NCI-H748 (cell line): ENCODE data around the gene SLC25A47.

Experiments
- DNase-seq: peaks from one replicate; lab custom pipeline; 2025; ENCODE audit not compliant: unreplicated experiment; lab: John Stamatoyannopoulos, UW

Gene SLC25A47

DNA sequence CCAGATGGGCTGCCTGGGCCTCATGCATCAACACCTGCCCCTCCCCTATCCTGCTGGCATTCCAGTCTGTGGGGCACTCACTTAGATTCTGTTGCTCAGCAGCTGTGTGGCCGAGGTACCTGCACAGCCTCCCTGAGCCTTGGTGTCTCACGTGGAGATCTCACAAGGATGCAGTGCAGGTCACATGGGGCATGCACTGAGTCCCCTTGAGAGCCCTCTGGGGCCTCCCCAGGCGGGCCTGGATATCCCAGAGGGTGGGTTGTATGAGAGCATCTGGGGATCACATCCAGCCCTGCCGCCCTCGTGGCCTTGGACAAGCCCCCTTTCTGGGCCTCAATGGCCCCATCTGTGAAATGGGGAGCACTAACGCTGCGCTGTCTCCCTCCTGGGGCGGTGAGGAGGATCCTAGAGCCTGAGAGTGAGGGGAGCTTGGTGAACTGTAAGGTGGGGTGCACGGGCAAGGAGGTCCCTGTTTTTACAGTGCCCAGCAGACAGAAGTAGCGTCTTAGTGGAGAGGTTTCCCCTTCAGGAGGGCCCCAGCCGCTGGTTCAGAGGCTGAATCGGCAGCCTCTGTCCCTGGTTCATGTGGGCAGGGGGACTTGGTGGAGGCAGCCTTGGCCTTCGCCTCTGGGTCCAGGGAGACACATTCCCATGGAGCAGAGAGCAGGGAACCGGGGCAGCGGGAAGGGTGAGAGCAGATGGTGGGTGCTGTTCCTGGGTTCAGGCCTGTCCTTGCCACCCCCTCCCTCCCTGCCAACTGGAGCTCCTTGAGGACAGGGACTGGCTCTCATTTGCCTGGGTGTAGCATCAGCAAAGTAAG, 791 bp upstream of the SLC25A47 start:
- DNase-seq = no peak

DNA sequence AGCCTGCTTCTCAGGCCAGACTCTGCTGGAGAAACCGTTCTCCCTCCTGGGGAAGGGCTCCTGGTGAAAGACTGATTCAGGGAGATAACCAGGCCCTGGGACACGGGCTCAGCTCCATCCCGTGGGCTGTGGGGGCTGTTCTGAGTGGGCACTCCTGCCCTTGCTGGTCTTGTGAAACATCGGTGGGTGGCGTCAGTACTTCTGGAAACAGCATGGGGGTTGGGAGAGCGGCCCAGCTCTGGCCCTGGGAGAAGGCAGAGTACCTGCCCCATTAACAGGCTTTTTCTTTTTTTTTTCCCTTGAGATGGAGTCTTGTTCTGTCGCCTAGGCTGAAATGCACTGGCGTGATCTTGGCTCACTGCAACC, 786 bp downstream of the SLC25A47 start:
- no peak for DNase-seq

DNA sequence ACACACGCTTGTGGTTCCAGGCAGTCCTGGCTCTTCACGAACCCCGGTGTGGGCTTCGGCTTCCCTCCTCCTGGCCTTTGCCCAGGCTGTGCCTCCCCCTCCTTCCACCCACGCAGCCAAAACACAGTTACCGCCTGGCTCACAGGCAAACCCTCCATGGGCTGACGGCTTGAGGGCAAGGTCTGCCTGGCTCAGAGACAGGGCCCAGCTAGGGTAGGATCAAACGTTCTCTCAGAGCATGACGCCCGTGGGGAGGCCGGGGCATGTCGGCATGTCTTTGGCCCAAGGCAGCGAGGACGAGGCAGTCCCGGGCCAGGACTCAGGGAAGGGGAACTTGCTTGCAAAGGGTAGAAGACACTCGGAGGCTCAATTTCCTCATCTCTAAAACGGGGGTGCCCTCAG, 2.1 kb downstream of the SLC25A47 start:
- no peak for DNase-seq

DNA sequence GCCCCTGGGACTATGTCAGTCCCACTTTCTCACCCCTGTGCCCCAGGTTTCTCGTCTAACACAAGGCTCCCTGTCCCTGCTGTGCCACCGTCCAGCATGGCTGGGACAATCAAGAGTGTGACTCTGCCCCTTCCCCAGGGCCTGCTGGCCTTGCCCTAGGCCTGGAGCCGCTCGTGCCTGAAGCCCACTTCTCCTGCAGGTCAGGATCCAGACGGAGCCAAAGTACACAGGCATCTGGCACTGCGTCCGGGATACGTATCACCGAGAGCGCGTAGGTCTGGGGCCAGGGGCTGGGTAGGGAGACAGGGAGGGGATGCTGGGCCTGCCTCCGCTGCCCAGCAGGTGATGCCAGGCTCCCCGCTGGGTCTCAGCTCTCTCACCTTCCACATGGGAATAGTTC, 2.8 kb downstream of the SLC25A47 start:
- no peak for DNase-seq

DNA sequence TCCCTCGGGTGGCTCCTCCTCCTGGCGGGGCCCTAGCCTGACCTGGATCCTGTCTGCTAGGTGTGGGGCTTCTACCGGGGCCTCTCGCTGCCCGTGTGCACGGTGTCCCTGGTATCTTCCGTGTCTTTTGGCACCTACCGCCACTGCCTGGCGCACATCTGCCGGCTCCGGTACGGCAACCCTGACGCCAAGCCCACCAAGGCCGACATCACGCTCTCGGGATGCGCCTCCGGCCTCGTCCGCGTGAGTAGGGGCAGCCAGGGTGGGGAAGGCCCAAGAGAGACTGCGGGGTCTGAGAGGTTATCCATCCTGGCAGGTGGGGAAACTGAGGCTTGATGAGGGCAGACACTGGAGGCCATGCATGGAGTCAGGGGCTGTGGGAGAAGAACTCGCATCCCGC, 4.0 kb downstream of the SLC25A47 start:
- no peak for DNase-seq

DNA sequence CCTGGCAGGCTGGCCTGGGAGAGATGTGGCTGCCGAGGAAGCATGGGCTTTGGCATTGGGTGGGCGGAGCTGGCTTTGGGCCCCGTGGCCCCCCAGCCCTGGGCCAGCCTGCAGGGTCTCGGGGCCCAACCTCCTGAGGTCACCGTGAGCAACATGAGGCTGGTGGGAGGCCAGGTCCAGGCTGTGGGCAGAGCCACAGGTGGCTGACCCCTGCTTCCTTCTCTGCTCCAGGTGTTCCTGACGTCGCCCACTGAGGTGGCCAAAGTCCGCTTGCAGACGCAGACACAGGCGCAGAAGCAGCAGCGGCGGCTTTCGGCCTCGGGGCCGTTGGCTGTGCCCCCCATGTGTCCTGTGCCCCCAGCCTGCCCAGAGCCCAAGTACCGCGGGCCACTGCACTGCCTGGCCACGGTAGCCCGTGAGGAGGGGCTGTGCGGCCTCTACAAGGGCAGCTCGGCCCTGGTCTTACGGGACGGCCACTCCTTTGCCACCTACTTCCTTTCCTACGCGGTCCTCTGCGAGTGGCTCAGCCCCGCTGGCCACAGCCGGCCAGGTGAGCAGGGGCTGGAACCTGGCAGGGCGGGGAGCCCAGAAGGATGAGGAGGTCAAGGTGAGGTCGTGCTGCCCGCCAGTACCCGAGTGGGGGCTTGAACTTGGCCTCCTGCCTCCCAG, 5.5 kb downstream of the SLC25A47 start:
- DNase-seq = no peak

DNA sequence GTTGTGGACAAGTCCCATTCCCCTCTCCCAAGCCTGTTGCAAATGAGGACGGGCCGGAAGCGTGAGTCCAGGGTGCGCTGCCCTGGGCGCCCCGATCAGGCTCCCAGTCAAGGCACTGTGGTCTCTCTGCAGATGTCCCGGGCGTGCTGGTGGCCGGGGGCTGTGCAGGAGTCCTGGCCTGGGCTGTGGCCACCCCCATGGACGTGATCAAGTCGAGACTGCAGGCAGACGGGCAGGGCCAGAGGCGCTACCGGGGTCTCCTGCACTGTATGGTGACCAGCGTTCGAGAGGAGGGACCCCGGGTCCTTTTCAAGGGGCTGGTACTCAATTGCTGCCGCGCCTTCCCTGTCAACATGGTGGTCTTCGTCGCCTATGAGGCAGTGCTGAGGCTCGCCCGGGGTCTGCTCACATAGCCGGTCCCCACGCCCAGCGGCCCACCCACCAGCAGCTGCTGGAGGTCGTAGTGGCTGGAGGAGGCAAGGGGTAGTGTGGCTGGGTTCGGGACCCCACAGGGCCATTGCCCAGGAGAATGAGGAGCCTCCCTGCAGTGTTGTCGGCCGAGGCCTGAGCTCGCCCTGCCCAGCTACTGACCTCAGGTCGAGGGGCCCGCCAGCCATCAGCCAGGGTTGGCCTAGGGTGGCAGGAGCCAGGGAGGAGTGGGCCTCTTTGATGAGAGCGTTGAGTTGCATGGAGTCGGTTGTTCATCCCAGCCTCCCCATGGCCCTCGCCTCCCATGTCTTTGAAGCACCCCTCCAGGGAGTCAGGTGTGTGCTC, 6.3 kb downstream of the SLC25A47 start:
- no peak for DNase-seq

DNA sequence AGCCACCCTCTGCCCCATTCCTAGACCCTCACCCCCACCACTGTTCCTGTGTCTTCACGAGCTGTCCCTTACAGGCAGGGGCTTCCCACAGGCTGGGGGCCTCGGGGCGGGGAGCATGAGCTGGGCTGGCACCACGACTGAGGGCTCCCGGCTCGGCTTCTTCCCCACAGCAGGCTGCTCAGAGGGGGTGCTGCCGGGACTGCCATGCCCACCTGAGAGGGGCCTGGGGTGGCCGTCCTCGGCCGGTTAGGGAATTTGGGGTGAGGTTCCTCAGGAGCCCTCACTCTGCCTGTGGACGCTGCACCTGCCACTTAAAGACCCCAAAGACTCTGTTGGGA, 6.8 kb downstream of the SLC25A47 start:
- DNase-seq = no peak

DNA sequence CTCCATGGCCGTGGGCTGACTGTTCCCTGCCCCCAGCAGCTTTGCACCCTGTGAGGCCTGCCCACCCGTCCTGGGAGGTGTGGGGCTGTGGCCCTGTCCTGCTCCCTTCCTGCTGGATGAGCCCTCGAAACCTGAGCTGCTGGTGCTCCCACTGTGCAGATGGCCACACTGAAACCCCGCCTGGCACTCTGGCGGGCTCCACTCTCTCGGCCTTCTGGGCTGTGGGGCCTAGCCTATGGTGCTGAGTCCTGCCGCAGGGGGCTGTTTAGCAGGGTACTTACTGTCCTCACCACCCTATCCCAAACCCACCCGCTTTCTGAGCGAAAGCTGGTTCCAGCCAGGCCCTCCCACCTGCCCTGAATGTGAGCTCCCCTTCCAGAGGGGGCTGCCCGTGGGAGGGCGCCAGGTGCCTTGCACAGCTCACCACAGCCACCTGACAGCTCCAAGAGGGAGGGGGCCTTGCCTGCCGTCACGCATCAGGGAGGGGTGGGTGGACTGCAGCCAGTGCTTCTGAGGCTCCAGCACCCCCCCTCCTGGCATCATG, 7.3 kb downstream of the SLC25A47 start:
- no peak for DNase-seq

DNA sequence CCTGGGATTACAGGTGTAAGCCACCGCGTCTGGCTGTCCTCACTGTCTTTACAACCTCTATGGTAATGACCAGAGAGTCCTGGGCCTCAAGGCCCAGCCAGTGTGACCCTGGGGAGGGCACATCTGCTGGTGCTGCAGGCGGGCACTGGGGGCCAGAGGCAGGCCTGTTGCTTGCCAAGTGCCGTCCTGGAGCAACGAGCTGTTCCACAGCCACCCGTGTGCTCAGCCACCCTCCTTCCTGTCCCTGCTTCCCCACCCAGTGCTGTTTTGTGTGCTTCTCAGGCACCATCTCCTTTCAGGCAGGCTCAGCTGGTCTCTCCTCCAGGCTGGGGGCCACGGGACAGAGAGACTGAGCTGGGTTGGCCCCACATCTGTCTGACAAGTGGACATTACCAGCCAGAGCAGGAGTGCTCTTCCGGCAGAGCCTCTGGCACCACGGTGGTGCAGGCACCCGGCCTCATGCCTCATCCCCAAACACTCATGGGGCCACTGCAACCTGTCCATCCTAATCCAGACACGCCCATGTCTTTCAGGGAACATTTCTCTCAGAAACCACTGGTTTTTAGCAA, 9.0 kb downstream of the SLC25A47 start:
- DNase-seq = no peak

DNA sequence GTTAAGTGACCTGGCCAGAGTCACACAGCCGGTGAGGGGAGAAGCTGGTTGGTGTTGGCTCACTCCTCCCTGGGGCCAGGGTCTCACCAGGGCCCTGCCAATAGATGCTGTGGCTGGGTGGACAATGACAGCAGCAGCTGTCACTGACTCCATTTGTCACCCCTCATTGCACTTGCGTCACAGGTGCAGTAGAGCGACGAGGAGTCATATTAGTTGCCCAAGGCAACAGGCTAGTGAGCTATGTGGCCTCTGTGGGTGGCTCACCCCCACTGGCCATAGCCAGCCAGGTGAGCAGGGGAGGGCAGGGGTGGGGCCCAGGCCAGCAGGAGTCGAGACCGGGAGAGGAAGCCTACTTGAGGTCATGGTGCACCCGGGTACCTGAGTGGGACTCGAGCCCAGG, 9.7 kb downstream of the SLC25A47 start:
- DNase-seq = no peak

DNA sequence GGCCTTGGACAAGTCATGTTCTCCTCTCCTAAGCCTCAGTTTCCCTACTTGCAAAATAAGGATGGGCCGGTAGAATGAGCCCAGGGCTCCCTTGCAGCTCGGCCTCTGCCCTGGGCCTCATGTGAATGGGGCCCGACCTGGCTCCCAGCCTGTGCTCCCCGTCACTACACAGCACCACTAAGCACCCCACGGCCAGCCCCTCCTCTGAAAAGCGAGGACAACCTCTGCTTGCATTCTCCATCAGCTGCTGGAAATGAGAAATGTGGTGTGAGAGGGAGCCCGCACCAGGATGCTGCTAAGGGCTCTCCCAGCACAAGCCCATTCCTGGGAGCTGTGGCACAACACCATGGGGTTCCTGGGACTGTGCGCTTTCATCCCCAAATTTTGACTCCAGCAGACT, 10.2 kb downstream of the SLC25A47 start:
- no peak for DNase-seq

DNA sequence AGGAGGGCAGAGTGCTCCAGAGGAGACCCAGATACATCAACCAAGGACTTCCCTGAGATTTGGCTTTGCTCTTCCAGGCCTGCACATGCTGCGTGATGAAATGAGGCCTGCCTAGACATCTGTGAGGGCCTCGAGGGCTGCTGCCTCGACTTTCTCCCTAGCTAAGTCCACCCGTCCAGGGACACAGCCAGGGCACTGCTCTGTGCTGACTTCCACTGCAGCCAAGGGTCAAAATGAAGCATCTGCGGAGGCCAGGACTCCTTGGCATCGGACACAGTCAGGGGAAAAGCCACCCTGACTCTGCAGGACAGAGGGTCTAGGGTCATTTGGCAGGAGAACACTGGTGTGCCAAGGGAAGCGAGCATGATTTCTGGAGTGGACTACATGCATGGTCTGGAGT, 10.7 kb downstream of the SLC25A47 start:
- DNase-seq = no peak

DNA sequence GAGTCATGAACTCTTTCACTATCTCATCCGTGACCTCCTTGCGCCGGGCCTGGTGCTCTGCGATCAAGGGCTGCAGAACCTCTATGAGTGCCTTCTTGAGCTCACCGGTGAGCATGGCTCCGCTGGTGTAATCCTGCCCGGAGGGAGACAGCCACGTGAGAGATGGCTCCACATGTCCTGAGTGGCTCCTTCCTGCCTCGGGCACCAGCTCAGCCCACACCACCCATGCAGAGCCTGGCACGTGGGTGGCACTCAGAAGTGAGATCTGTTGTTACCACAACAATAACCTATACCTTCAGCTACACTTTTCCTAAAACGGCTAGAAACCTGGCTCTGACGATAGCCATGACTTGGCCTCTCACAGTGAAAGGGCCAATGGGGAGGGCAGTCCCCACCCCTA, 11.8 kb downstream of the SLC25A47 start:
- DNase-seq = no peak

DNA sequence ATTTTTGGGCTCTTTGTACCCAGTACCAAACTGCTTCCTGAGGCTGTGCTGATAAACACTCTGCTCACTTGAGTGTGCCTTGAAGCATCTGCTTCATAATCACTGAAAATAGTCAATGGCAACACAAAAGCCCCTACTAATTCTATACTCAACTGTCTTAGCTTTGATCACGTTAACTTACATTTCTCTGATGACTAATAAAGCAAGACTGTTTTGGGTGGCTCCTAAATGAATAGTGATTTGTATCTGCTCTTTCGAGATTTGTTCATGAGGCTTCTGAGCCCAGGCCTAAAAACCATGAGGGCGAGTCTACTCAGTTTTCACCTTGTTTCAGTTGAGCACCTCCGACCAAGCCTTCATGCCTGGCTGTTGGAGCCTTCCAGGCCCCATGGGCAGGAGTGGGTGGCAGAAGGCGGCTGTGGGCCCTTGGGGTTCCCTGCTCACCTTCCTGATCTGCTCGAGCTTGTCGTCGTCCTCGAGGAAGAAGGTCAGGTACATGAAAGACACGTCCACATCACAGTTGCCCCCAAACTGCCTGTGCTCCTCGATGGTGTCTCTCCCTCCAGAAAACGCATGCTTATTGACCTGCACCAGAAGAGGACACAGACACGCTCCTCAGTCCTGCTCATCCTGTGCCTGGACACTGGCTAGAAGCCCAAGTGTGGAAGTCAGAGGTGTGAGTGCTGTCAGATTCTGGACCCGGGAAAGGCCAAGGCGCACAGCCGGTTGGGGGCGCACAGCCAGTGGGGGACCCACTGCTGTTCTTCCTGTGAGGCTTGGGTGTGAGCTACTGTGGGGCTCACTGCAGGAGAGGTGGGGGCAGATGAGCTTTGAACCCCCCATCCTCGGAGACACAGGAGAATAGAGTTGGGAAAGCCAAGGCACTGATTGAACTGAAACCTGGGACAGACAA, 13.7 kb downstream of the SLC25A47 start:
- DNase-seq = no peak

DNA sequence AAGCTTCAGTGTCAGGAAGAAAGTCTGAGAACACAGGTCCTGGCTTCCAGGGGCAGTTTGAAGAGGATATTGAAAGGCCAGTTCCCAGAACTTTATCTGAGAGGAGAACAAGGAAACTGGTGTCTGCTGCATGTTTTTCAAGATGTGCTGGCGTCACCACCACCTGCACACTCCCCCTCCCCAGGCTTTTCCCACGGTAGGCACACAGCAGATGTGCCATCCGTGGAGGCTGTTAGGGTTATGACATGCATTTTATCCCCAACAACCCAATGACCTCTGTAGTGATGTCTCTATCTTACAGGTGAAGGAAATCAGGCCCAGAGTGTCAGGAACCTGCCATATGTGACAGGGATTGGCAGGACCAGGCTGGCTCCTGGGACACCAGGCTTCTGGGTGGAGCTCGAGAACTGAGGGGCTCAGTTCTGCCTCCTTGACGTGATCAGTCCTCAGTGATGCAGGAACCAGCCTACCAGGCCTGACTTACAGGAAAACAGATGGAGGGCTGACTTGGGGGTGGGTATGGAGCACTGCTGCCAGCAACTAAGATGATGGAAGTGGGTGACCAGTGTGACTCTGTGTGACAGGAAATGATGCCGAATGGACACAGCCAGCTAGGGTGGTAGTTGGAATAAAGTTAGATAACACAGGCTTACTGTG, 16.8 kb downstream of the SLC25A47 start:
- no peak for DNase-seq

DNA sequence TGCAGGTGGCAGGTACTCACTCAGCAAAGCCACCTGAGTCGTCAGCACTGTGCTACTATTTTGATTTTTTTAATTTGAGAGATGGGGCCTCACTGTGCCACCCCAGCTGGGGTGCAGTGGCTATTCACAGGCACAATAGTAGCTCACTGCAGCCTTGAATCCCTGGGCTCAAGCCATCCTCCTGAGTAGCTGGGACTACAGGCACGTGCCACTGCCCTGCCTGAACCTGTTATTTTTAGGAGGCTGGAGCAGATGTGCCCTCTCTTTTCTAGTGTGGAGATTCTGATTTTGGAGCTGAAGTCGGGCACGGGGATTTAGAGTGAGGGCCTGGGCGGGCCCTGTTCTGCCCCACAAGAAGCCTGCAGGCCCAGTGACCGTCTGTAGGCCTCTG, 17.3 kb downstream of the SLC25A47 start:
- DNase-seq = no peak

DNA sequence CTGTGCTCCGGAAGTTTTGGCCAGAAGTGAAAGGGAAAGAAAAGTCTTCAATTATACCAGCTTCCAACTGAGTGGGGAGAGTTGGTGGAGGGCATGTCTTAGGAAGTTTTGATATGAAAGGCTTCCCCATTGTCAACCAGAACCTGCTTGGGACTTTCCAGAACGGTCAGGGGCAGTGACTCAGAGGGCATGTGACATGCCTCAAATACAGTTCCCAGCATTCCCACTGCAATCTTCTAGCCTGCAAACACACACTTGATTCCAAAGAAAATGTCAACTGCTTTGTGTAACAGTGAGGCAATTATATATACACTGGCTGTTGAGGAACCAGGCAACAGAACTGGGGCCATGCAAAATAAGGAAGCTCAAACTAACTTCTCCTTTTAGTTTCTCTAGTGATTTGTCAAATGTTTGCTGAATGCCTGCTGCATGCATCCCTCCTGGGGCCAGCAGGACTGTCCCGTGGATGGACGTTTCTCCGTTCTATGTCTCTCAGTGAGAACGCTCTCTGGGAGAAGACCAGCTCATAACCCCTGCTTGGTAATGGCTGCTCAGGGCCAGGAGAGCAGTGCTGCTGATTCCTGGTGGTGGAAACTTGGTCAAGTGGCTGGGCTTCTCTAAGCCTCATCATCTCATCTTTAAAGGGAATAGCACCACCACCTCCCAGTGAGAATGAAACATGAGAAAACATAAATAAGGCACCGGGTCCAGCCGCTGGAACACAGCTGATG, 18.3 kb downstream of the SLC25A47 start:
- no peak for DNase-seq

DNA sequence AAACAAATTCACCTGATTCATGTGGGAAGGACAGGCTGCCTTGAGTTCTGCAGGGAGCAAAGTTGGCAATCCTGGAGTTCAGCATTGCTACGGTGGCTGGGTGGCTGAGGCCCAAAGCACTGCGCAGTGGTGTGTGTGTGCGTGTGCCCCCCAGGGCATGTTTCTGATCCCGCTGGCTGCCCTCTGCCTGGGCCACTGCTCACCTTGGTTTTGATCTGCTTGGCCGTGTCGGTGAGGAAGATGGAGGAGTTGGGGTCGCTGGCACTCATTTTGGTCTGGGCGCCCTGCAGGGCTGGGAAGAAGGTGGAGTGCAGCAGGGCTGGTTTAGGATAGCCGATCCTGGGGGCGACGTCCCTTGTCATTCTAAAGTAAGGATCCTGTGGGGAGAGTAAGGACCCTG, 19.1 kb downstream of the SLC25A47 start:
- DNase-seq = no peak
